ENCODE measurements around the gene ARPC2. TPM values are rescaled to one million over a fixed set of nuclear protein-coding genes. Genes with fewer than 3 reads are reported as not detected.

The ARPC2 gene
- total RNA-seq, 1 experiment from 2014 or later: 568 TPM

DNA sequence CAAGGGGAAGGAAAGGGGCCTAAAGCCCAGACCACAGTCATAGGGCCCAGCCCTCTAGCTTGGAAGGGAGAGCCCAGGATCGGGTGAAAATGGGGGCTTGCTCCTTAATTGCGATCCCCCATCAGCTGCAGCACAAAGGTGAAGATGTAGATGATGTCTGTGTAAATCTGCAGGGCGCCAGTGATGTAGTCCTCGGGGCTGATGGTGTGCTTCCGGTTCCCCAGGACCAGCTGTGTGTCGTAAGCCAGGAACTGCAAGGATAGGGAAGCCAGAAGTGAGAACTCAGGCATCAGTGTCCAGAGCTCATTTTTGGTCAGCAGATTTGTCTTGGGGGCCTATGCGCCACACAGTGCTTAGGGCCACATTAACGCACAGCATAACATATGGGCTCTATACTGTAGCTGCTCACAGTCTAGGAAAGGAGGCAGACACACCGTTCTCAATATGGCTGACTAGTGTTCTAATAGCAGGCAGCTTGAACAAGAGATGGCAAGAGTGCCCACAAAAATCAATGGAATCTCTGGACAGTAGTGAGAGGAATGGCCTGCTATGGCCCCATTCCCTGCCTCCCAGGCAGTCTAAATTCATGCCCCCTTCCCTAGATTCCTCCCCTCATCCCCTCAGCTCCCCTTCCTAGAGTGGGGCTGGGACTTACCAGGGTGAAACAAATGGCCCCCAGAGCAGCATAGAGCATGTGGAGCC is 58.5 kb downstream of the ARPC2 start:
- Histone ChIP-seq H3K27ac (ENCODE audit: low read length) (no peak overlapping the region), H3K36me3 (ENCODE audit: insufficient read depth, low read length) (peaks cover 8% of the 10 kb centered on the region; the same call in 1 of the 2 replicates), H3K79me2 (ENCODE audit: low read length) (peaks cover 7% of the 10 kb centered on the region; the same call in 1 of the 2 replicates), H2AFZ (ENCODE audit: low read length) (no peak overlapping the region), H3K9ac (ENCODE audit: low read length) (no peak overlapping the region), H4K20me1 (ENCODE audit: insufficient read depth, low read depth, low read length) (0 out of 2 replicates have a peak, but pooled peaks cover 4% of the 10 kb centered on the region), H3K9me2 (replicated peaks; ENCODE audit: insufficient read depth, low read length) (no peaks in the 10 kb centered on the region), H3K4me1 (ENCODE audit: low read length) (peaks cover 21% of the 10 kb centered on the region), H3K4me3 (ENCODE audit: low read length) (no peak overlapping the region), H3K4me2 (ENCODE audit: low read depth, low read length, poor library complexity, severe bottlenecking) (no peak overlapping the region), H3K27me3 (ENCODE audit: low read length) (no peaks in the 10 kb centered on the region), H3K9me3 (ENCODE audit: low read length) (no peaks in the 10 kb centered on the region)
- no peak for DNase-seq

GRCh38 chr2:218276986-218277755 is 60.2 kb downstream of the ARPC2 start:
- no peak overlapping the region for H3K4me2 ChIP-seq (ENCODE audit: low read depth, low read length, poor library complexity, severe bottlenecking)
- H3K9me3 ChIP-seq (ENCODE audit: low read length): no peaks in the 10 kb centered on the region
- no peaks in the 10 kb centered on the region for H3K79me2 ChIP-seq (ENCODE audit: low read length)
- DNase-seq: no peak
- H3K9me2 ChIP-seq (replicated peaks; ENCODE audit: insufficient read depth, low read length): no peaks in the 10 kb centered on the region
- no peaks in the 10 kb centered on the region for H3K27me3 ChIP-seq (ENCODE audit: low read length)
- peaks cover 8% of the 10 kb centered on the region; the same call in 1 of the 2 replicates for H3K36me3 ChIP-seq (ENCODE audit: insufficient read depth, low read length)
- no peak overlapping the region for H3K27ac ChIP-seq (ENCODE audit: low read length)
- H2AFZ ChIP-seq (ENCODE audit: low read length): no peak overlapping the region
- H3K9ac ChIP-seq (ENCODE audit: low read length): no peak overlapping the region
- peaks cover 10% of the 10 kb centered on the region for H3K4me1 ChIP-seq (ENCODE audit: low read length)
- no peak overlapping the region for H3K4me3 ChIP-seq (ENCODE audit: low read length)
- 0 out of 2 replicates have a peak, but pooled peaks cover 1% of the 10 kb centered on the region for H4K20me1 ChIP-seq (ENCODE audit: insufficient read depth, low read depth, low read length)

DNA sequence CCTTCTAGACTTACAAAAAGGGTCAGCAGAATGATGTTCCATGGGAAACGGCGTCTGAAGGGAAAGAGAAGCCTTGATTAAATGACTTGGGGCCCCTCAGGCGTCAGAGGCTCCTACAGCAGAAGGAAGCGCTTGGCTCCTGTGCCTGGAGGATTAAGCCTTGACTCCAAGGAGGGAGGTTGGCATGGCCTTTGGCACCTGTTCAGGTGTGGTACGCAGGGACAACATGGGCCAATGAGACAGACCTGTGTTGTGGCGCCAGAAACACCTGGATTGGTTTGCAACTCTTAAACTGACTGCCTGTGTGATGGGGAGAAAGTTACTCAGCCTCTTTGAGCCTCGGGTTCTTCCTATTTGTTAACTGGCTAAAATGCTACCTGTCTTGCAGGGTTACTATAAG is 60.9 kb downstream of the ARPC2 start:
- H3K9me3 ChIP-seq (ENCODE audit: low read length): no peaks in the 10 kb centered on the region
- peaks cover 3% of the 10 kb centered on the region for H3K4me1 ChIP-seq (ENCODE audit: low read length)
- H3K9me2 ChIP-seq (replicated peaks; ENCODE audit: insufficient read depth, low read length): no peaks in the 10 kb centered on the region
- H4K20me1 ChIP-seq (ENCODE audit: insufficient read depth, low read depth, low read length): no peaks in the 10 kb centered on the region
- no peak overlapping the region for H3K4me3 ChIP-seq (ENCODE audit: low read length)
- H3K9ac ChIP-seq (ENCODE audit: low read length): no peak overlapping the region
- H3K4me2 ChIP-seq (ENCODE audit: low read depth, low read length, poor library complexity, severe bottlenecking): no peak overlapping the region
- no peaks in the 10 kb centered on the region for H3K79me2 ChIP-seq (ENCODE audit: low read length)
- no peak for DNase-seq
- no peak overlapping the region for H3K27ac ChIP-seq (ENCODE audit: low read length)
- H3K27me3 ChIP-seq (ENCODE audit: low read length): no peaks in the 10 kb centered on the region
- no peak overlapping the region for H2AFZ ChIP-seq (ENCODE audit: low read length)
- peaks cover 8% of the 10 kb centered on the region; the same call in 1 of the 2 replicates for H3K36me3 ChIP-seq (ENCODE audit: insufficient read depth, low read length)

GRCh38 chr2:218278531-218279360 is 61.8 kb downstream of the ARPC2 start:
- Histone ChIP-seq H3K27ac (ENCODE audit: low read length) (no peak overlapping the region), H3K36me3 (ENCODE audit: insufficient read depth, low read length) (peaks cover 6% of the 10 kb centered on the region; the same call in 1 of the 2 replicates), H3K79me2 (ENCODE audit: low read length) (no peaks in the 10 kb centered on the region), H3K9ac (ENCODE audit: low read length) (no peak overlapping the region), H3K9me2 (replicated peaks; ENCODE audit: insufficient read depth, low read length) (no peaks in the 10 kb centered on the region), H3K9me3 (ENCODE audit: low read length) (no peaks in the 10 kb centered on the region), H3K27me3 (ENCODE audit: low read length) (no peaks in the 10 kb centered on the region), H3K4me1 (ENCODE audit: low read length) (no peaks in the 10 kb centered on the region), H2AFZ (ENCODE audit: low read length) (no peak overlapping the region), H3K4me2 (ENCODE audit: low read depth, low read length, poor library complexity, severe bottlenecking) (no peak overlapping the region), H4K20me1 (ENCODE audit: insufficient read depth, low read depth, low read length) (no peaks in the 10 kb centered on the region), H3K4me3 (ENCODE audit: low read length) (no peak overlapping the region)
- DNase-seq: no peak

DNA sequence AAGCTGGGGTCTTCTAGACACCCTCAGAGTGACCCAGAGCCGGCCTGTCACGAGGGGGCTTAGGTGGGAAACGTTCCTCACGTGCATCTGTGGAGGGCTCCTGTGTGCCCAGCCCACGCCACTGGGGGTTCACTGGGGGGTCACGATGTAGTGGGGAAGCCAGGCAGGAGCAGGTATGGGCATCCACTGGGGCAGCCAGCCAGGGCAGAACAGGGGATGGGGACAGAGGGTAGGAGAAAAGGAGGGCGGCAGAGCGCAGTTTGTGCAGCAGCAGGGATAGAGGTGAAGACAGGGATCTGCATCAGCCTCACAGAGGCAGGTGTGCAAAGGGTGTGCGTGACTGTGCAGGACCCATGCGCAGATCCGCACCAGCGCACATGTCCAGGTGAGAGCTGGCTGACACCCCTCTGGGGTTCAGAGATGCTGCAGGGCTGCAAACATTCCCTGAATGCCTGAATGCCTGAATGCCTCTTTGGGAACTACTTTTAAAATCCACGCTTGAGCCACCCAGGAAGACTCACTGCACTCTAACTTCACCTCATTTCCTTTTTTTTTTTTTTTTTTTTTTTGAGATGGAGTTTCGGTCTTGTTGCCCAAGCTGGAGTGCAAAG is 63.4 kb downstream of the ARPC2 start:
- Histone ChIP-seq H4K20me1 (ENCODE audit: insufficient read depth, low read depth, low read length) (no peaks in the 10 kb centered on the region), H3K4me2 (ENCODE audit: low read depth, low read length, poor library complexity, severe bottlenecking) (no peak overlapping the region), H3K9ac (ENCODE audit: low read length) (no peak overlapping the region), H3K27me3 (ENCODE audit: low read length) (no peaks in the 10 kb centered on the region), H3K27ac (ENCODE audit: low read length) (no peak overlapping the region), H2AFZ (ENCODE audit: low read length) (no peak overlapping the region), H3K36me3 (ENCODE audit: insufficient read depth, low read length) (no peaks in the 10 kb centered on the region), H3K4me3 (ENCODE audit: low read length) (no peak overlapping the region), H3K4me1 (ENCODE audit: low read length) (0 out of 2 replicates have a peak, but pooled peaks cover 2% of the 10 kb centered on the region), H3K79me2 (ENCODE audit: low read length) (no peaks in the 10 kb centered on the region), H3K9me2 (replicated peaks; ENCODE audit: insufficient read depth, low read length) (no peaks in the 10 kb centered on the region), H3K9me3 (ENCODE audit: low read length) (no peaks in the 10 kb centered on the region)
- no peak for DNase-seq

DNA sequence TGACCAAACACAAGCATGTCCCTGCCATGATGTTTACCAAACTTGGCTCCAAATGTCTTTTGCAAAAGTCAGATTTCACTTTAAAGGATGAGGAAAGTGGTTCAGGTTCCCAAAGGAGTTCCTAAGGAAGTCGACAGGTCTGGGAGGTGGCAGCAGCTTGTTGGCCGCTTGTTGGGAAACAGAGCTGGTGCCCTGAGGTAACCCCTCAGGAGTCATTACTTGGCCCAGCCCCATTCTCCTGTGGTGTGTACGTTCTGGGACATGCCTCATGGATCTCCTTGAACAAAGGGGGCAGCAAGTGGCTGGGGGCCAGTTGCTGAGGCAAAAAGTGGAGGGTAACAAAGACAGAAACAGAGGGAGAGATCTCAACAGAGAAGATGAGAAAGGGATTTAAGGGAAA is 64.5 kb downstream of the ARPC2 start:
- Histone ChIP-seq H3K9me2 (replicated peaks; ENCODE audit: insufficient read depth, low read length) (no peaks in the 10 kb centered on the region), H3K4me3 (ENCODE audit: low read length) (no peak overlapping the region), H3K4me1 (ENCODE audit: low read length) (peaks cover 13% of the 10 kb centered on the region), H2AFZ (ENCODE audit: low read length) (no peak overlapping the region), H3K9me3 (ENCODE audit: low read length) (no peaks in the 10 kb centered on the region), H3K4me2 (ENCODE audit: low read depth, low read length, poor library complexity, severe bottlenecking) (no peak overlapping the region), H3K79me2 (ENCODE audit: low read length) (no peaks in the 10 kb centered on the region), H3K27ac (ENCODE audit: low read length) (no peak overlapping the region), H3K36me3 (ENCODE audit: insufficient read depth, low read length) (no peaks in the 10 kb centered on the region), H3K27me3 (ENCODE audit: low read length) (no peaks in the 10 kb centered on the region), H4K20me1 (ENCODE audit: insufficient read depth, low read depth, low read length) (no peaks in the 10 kb centered on the region), H3K9ac (ENCODE audit: low read length) (no peak overlapping the region)
- no peak for DNase-seq

- peaks cover 22% of the 10 kb centered on the region for H3K4me1 ChIP-seq (ENCODE audit: low read length)
These were observed 65.4 kb downstream of the ARPC2 start for GRCh38 chr2:218282173-218282991.

More at GRCh38 chr2:218282173-218282991, 65.4 kb downstream of the ARPC2 start:
- H3K9ac ChIP-seq (ENCODE audit: low read length): no peak overlapping the region
- no peaks in the 10 kb centered on the region for H3K79me2 ChIP-seq (ENCODE audit: low read length)
- H3K4me3 ChIP-seq (ENCODE audit: low read length): no peak overlapping the region
- H3K27me3 ChIP-seq (ENCODE audit: low read length): no peaks in the 10 kb centered on the region
- H4K20me1 ChIP-seq (ENCODE audit: insufficient read depth, low read depth, low read length): no peaks in the 10 kb centered on the region
- no peak overlapping the region for H3K27ac ChIP-seq (ENCODE audit: low read length)
- no peak for DNase-seq
- H3K9me2 ChIP-seq (replicated peaks; ENCODE audit: insufficient read depth, low read length): no peaks in the 10 kb centered on the region
- H2AFZ ChIP-seq (ENCODE audit: low read length): no peak overlapping the region
- no peaks in the 10 kb centered on the region for H3K36me3 ChIP-seq (ENCODE audit: insufficient read depth, low read length)
- no peak overlapping the region for H3K4me2 ChIP-seq (ENCODE audit: low read depth, low read length, poor library complexity, severe bottlenecking)
- no peaks in the 10 kb centered on the region for H3K9me3 ChIP-seq (ENCODE audit: low read length)

Data from Karpas-422 (cell line).